BJ (cell line): Measurements from ENCODE around the gene HOGA1. TPM values are rescaled to one million over a fixed set of nuclear protein-coding genes. Genes with fewer than 3 reads are reported as not detected.

ENCODE experiments used
- CTCF ChIA-PET: fragments of 350-600 bp; formaldehyde crosslinking; extraction: SDS; loops from one replicate; lab custom pipeline; 2021; ENCODE audit warnings: antibody characterized with exemption, inconsistent platforms; lab: Yijun Ruan, JAX
- POLR2A ChIA-PET: fragments of 300-600 bp; sonication (Branson Sonifier 250); formaldehyde crosslinking; extraction: SDS; loops from one replicate; lab custom pipeline; 2021; ENCODE audit warnings: antibody characterized with exemption; lab: Charles Lee
- DNase-seq: peaks from one replicate; pipeline ENCODE4 v3.0.0-alpha.2; 2011; ENCODE audit warnings: low read depth
- H3K27me3 ChIP-seq: 2 replicates; pipeline ENCODE4 v1.6.0; 2011; ENCODE audit warnings: low read length; ENCODE audit not compliant: control insufficient read depth, insufficient read depth
- H3K36me3 ChIP-seq: 2 replicates; pipeline ENCODE4 v1.5.1; 2011; ENCODE audit warnings: low read length; ENCODE audit not compliant: control insufficient read depth, insufficient read depth
- H3K4me3 ChIP-seq: 2 replicates; pipeline ENCODE4 v1.5.1; 2011; ENCODE audit warnings: low read depth, mild to moderate bottlenecking, control low read depth, low read length
- polyA plus RNA-seq: library from polyadenylated mRNA; depleted of rRNA; stranded (reverse); fragments of >200 nt; gene quantifications from 2 replicates; pipeline ENCODE4 v1.2.3, GENCODE V29; 2011
- TF ChIP-seq, protein P1 (sequence below): IDR thresholded peaks from 2 replicates; pipeline ENCODE4 v1.5.1; 2011; ENCODE audit warnings: low read depth, mild to moderate bottlenecking, control low read depth, inconsistent platforms, low read length, moderate library complexity; ENCODE audit not compliant: insufficient read depth

Gene HOGA1
- polyA plus RNA-seq, 1 experiment = 0.17 TPM

DNA sequence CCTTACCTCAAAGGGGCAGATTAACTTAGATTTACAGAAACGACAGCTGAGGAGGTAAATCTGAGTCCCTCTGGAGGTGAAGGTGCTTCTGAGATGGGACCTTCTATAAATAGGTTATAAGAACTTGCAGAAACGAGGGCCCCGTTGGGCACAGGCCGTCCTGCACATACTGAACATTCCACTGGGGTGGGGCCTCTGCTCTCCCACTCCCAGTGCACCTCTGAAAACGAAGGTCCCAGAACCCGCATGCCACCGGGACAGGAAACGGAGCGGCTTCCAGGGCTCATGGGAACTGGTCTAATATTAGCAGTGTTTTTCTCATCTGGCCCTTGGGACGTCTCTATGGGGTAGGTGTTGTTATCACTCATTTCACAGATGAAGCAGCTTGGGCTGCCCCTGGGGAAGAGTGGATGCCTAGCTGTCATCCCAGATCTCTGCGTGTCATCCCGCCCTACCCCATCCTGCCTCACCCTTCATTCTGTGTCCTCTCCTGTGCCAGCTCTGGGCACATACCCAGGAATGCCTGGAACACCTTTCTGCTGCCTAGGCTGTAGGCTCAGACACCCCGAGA is 24.9 kb downstream of the HOGA1 start:
- Histone ChIP-seq H3K4me3 (no peak overlapping the region), H3K27me3 (no peaks in the 10 kb centered on the region), H3K36me3 (no peaks in the 10 kb centered on the region)
- TF ChIP-seq, protein P1, sequence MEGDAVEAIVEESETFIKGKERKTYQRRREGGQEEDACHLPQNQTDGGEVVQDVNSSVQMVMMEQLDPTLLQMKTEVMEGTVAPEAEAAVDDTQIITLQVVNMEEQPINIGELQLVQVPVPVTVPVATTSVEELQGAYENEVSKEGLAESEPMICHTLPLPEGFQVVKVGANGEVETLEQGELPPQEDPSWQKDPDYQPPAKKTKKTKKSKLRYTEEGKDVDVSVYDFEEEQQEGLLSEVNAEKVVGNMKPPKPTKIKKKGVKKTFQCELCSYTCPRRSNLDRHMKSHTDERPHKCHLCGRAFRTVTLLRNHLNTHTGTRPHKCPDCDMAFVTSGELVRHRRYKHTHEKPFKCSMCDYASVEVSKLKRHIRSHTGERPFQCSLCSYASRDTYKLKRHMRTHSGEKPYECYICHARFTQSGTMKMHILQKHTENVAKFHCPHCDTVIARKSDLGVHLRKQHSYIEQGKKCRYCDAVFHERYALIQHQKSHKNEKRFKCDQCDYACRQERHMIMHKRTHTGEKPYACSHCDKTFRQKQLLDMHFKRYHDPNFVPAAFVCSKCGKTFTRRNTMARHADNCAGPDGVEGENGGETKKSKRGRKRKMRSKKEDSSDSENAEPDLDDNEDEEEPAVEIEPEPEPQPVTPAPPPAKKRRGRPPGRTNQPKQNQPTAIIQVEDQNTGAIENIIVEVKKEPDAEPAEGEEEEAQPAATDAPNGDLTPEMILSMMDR = no peak
- POLR2A ChIA-PET = no interaction called here
- DNase-seq = no peak
- CTCF ChIA-PET = interaction anchor here (1.0 to 12.6 kb wide), 3 partner anchors 19 to 55 kb away, joined by 3 to 179 read pairs (median 5); partner anchors contain the start of genes ANKRD2 and C10orf62

DNA sequence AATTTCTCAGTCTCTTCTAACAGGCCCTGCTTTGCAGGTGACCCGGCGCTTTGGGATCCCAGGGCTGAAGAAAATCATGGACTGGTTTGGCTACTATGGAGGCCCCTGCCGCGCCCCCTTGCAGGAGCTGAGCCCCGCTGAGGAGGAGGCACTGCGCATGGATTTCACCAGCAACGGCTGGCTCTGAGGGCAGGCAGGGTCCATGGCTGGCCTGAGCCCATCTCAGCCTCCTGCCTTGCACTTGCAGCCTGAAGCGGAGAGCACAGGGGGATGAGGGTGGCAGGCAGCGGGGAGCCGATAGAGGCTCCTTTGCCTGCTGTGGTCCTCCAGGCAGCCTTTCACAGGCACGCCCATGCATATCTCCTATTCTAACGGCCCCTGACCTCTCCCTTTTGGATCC is 27.3 kb downstream of the HOGA1 start:
- TF ChIP-seq, protein P1 = no peak
- ChIA-PET POLR2A (no interaction called here), CTCF (interaction anchor here (0.8 to 12.6 kb wide), 7 partner anchors 11 to 207 kb away, joined by 3 to 179 read pairs (median 3); partner anchors contain the start of gene ANKRD2)
- H3K36me3 ChIP-seq = peaks cover 3% of the 10 kb centered on the region
- no peak for DNase-seq
- no peaks in the 10 kb centered on the region for H3K27me3 ChIP-seq
- no peak overlapping the region for H3K4me3 ChIP-seq

DNA sequence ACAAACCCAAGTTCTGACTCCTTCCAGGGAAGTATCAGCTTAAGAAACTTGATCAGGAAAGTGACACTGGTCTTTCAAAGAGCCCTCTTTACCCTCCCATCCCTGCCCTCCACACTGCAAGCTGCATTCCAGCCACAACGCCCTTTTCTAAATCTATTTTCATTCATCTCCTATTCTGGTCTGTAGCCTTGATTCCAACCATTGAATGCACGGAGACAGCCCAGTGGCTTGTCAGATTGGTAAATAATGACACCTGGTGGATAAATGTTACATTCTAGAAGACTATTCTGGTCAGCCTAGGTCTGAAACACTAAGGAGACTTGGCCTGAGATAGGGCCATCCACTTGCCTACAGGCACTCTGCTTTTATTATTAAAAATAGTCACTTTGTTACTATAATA is 28.2 kb downstream of the HOGA1 start:
- H3K36me3 ChIP-seq = peaks cover 3% of the 10 kb centered on the region
- no peak overlapping the region for H3K4me3 ChIP-seq
- ChIA-PET POLR2A (no interaction called here), CTCF (interaction anchor here (0.7 to 12.6 kb wide), 19 partner anchors 11 to 208 kb away, joined by 3 to 179 read pairs (median 4); partner anchors contain the start of genes ANKRD2, HOGA1 and PI4K2A)
- H3K27me3 ChIP-seq = no peaks in the 10 kb centered on the region
- TF ChIP-seq, protein P1 = peak; percentile 36
- DNase-seq = no peak

DNA sequence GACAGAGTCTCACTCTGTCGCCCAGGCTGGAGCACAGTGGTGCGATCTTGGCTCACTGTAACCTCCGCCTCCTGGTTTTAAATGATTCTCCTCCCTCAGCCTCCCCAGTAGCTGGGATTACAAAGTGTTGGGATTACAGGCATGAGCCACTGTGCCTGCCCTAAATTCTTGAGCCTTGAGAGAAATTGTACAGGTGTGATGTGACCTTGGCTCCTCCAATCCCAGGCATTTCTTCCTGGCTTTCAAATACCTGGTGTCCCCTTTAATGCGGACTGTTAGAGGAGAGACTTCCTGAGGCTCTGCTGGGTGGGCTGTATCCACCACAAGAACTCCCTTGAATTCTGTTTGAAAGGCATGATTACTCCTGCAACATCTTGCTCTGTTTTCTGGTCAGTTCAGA is 34.1 kb downstream of the HOGA1 start:
- TF ChIP-seq, protein P1 = no peak
- Histone ChIP-seq H3K4me3 (no peak overlapping the region), H3K36me3 (peaks cover 3% of the 10 kb centered on the region), H3K27me3 (no peaks in the 10 kb centered on the region)
- CTCF ChIA-PET = interaction anchor here (12.6 kb wide), 1 partner anchor 46 kb away, joined by 179 read pairs; the partner anchor contains the start of gene ANKRD2
- POLR2A ChIA-PET = no interaction called here
- no peak for DNase-seq

DNA sequence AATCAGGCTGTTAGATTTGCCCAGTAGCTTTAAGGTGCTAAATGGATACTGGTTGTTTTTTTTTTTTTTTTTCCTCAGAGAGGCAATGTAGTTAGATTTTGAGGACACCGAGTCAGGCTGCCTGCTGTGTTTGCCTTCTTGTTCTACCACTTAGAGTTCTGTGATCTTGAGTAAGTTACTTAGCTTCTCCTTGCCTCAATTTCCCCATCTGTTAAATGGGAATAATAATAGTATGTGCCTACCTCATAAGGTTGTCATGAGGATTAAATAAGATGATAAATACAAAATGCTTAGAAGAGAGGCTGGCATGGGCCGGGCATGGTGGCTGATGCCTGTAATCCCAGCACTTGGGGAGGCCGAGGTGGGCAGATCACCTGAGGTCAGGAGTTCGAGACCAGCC is 34.5 kb downstream of the HOGA1 start:
- Histone ChIP-seq H3K36me3 (peaks cover 3% of the 10 kb centered on the region), H3K27me3 (no peaks in the 10 kb centered on the region), H3K4me3 (no peak overlapping the region)
- DNase-seq = no peak
- POLR2A ChIA-PET = no interaction called here
- TF ChIP-seq, protein P1 = no peak
- CTCF ChIA-PET = interaction anchor here (12.6 kb wide), 1 partner anchor 47 kb away, joined by 179 read pairs; the partner anchor contains the start of gene ANKRD2
